HS-27A (cell line): ENCODE measurements around the gene ZPR1.

ENCODE experiments used
- DNase-seq: peaks from one replicate; pipeline ENCODE4 v3.0.0-alpha.2; 2012; ENCODE audit warnings: low read depth, missing footprints

The ZPR1 gene

DNA sequence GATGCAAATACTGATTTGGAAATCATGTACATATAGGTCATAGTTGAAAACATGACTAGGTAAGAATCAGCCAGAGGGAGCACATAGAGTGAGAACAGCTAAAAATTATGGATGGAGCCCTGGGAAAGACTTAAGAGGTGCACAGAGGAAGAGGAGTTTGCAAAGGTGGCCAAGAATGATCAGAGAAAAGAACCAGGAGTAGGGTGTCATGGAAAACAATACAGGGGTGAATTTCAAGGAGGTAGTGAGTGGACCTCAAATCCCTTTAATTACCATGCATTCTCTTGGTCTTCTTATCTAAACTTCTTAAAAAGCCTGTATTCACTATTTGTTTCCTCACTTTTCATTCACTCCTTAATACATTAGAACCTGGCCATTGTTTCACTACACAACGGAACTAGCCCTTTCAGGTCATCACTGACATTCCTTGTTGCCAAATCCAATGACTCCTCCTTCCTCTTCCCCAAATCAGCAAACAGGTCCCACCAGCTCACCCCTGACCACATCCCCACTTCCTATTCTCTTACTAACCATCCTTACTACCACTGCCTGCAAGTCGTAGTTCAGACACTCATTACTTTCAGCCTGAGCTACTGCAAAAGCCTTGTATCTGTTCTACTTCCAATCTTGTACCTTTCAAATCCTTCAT, 37.6 kb downstream of the ZPR1 start:
- DNase-seq, result no peak

DNA sequence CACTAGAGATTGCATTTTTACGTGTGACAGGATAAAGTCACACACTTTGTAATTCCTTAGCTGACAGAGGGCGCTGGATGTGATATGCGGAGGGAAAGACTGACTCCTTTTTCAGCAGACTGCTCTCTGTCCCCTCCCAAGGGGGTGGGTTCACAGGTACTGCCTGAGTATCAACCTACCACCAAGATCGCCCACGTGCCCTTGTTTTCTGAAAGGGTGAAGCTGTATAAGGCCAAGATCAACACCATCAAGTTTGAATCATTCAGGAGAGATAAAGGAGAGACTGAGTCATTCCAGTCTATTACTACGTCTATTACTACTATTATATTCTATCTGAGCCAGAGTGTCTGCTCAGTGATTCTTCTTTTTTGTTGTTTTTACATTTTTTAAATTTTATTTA, 45.7 kb downstream of the ZPR1 start:
- no peak for DNase-seq

DNA sequence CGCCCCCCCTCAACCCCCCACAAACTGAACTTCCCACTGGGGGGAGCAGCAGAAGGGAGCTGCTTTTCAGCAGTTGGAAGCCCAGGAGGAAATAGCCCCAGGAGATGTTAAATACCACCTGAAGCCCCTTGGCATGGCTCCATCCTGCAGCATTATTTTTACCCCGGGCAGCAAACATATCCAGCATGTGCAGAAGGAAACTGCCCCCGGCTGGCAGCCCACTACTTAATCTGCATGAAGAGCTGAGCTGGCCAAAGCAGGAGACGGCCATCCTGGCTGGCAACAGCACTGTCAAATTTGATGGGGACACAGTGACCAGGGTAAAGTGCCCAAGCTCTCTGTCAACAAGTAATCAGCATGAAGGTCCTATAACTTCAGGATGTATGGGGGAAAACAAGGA, 47.1 kb downstream of the ZPR1 start:
- no peak for DNase-seq

DNA sequence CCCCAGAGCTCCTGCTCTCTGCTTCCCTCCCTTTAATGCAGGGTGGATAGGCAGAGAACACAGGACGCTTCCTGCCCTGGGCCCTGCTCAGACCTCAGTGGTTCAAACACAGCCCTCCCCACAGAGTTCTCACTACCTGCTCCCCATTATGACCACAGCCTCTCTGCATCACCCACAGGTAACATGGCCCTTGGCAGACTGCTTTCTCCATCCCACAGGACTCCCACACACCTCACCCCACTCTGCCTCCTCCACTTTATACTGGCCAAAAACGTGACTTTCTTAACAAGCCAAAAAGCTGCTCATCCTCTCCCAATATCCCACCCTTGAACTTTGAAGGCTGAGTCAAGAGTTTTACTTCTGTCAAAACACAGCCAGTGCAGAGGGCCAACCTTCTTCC, 48.8 kb downstream of the ZPR1 start:
- DNase-seq, result no peak

DNA sequence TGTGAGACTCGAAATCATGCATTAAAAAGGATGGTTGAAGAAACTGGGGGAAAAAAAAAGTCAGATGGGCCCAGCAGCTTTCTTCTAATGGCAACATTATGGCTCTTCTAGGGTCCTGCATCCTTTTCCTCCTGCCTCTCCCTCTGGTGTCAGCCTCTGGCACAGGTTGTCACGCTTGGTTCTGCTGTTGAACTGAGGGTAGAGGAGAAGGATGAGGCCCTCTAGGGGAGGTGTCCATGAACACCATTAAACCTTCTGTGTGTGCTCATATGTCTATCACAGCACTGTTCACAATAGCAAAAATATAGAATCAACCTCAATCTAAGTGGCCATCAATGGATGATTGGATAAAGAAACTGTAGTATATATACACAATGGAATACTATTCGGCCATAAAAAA, 51.1 kb downstream of the ZPR1 start:
- no peak for DNase-seq

DNA sequence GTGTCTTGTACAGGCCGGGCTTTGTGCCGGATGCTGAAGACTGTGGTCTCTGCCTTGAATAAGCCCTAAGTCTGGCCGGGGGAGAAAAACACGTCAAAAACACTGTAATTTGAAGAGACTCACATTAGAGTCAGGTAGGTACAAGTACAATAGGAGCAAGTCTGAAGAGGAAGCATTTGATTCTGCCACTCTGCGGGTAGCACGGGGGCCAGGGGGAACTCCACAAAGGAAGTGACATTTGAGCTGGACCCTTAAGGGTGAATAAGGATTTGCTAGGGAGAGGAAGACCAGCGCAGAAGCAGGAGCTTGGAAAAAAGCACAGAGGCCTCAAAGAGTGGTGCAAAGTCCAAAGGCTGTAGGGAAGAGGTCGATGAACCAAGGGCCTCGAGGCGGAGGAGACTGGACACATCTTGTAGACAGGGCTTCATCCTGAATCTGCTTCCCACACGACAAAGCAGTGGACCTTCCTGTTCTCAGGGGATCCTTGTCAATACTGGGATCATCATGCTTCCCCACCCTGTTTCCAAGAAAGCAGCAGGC, 53.8 kb downstream of the ZPR1 start:
- DNase-seq, result no peak

DNA sequence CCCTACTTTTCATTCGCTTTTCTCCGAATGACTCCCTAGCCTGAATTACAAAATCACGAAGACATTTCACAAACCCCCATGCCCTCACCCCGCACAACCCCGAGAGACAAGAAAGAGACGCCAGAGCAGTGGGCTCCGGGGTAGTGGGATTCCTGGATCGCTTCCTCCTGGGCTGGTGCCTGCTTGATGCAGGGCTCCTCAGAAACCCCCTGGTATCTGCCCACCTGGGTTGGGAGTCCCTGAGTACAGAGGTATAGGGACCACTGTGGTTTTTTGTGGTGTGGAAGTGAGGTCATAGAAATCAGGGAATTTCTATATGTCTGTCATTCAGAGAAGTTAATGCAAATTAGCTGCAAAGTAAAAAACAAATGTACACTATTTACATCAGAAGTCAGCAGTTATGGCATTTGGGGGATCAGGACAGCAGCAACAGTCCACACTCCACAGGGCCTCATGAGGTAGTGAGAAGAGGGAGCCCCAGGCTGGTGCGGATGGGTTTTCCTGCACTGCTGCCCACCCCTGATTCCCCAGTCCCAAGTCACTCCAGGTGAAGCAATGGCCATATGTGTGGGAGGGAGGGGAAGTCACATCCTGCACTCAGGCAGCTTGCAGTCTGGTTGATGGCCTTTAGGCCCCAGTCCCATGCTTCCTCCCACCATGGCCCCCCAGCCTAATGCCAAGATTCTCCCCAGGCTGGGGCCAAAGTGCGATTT, 54.6 kb downstream of the ZPR1 start:
- no peak for DNase-seq

DNA sequence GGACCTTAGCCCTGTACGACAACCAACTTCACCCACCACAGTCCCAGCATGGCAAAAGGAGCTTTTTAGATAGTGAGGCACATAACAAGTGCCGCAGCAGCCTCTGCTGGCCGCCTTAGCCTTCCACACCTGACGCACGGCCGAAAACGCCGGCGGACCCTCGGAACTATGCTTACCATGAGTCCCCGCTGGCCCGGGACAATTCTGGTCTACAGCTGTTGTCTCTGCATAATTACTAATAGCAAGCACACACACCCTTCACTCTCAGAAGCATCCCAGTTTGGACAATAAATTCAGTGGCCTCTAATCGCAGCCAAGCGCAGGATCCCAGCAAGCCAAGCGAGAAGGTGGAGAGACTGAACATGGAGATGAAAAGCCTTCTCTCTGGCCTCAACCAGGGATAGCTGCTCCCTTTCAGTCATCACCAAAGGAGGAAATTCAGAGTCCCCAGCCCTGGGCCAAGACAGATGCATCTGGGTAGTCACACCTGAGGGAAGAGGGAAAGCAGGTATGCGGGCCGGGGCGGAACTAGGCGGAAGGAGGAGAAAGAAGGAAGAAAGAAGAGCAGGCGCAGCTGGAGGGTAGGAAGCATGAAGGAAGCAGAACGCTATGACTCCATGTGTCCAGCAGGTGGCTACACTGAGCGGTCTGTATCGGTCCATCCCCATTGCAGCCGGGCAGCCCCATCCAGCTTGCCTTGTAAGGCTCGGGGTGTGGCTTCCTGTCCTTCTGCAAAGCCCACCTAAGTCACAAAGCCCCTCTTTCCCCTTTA, 55.4 kb downstream of the ZPR1 start:
- DNase-seq, result no peak

DNA sequence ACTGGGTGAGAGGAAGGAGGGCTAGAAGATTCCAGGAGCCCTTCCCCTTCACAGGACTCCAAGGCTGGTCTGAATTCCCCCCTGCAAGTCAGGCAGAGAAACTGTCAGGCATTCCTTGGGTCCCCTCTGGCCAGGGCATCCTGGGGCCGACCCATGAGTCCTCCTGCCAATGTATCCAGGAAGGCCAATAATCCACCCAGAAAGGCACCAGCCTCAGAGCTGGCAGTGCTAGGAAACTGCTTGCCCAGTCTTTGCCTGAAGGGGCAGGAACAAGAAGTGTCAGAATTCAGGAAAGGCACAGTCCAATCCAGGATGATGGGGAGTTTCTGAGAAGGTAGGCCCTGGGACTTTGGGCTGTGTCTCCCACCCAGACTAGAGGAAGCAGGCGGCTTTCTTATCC, 56.0 kb downstream of the ZPR1 start:
- no peak for DNase-seq

DNA sequence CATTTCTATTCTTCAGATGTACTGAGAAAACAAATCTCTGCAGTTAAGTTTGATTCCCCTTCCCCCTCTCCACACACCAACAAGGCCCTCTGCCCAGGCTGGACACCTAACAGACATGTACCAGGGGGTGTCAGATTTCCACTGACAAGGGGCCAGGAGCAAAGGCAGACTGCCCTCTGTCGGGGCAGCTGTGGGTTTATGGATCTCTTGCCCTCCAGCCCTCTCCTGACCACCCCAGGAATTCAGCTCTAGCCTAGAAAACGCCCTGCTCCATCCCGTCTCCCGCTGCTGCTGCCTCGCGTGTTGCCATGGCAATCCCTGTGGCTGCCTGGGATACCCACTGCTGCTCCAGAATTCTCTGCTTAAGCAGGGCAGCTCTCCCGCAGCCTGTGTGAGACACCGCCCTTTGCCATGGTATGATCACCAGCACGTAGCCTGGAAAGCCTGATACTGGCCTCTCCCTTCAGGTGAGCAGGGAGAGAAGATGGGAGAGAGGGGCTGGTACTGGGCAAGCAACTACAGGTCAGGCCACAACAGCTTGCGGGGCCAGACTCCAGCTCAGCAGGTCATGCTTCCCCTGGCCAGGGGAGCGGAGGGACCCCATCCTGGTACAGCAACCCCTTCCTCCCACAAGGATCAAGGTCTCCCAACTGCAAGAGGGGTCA, 56.6 kb downstream of the ZPR1 start:
- DNase-seq, result no peak

DNA sequence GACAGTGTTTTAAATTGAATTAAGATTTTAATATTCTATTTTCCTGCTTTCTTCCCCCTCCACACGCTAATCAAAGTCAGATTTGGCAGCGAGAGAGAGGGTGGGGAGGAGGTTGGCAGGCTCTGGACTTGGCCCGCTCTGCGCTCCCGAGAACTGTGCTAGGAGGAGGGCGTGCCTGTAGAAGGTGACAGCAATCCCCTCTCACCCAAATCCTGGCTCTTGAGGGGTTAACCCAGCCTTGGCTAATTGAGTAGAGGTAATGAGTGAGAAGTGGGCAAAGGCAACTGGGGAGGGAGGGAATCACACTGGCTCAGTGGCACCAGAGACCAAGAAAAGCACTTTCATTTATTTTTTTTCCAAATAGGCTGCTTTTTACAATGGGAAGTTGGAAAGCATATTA, 57.2 kb downstream of the ZPR1 start:
- no peak for DNase-seq

DNA sequence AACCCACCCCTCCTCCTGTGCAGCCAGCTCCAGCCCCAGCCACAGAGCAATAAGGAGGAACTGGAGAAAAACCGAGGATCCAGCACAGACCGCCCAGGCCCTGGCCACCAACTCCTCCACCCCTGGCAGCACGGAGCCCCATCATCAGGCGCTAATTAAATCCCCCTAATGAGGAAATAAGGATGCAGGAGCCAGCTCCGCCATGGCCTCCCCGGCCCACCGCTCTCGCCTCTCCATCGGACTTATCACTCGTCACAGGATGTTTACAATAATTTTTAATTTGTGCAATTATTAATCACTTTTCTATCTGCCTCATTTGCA, 57.6 kb downstream of the ZPR1 start:
- DNase-seq, result no peak

DNA sequence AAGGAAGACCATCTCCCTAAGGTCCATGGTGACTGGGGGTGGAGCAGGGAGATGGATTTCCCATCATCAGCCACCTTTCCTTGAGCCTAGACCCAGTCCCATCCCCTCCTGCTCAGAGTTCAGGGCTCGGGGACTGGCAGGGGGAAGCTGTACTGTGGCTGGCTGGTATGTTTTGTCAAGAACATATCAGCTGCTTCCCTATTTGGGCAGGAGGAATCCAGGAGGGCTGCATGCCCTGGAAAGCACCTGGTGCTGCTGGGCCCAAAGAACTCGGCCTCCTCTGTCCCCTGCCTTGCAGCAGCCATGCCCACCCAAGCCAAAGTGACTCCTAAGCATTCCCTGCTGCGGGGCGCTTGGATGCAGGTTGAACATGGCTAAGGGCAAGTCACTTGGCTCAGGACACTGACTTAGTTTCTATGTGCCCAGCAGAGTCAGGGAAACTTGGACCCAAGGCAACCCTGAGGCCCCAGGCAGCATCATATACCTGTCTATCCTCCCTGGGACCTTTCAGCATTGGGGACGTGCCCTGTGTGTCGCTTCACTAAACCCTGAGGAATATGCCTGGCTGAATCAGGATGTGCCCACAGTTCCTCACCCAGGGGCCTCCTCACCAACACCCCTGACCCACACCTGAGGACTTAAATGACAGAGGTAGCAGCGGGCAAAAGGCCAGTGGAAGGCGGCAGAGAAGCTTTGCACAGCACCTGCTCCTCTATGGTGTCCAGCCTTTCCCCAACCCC, 58.2 kb downstream of the ZPR1 start:
- DNase-seq, result no peak

DNA sequence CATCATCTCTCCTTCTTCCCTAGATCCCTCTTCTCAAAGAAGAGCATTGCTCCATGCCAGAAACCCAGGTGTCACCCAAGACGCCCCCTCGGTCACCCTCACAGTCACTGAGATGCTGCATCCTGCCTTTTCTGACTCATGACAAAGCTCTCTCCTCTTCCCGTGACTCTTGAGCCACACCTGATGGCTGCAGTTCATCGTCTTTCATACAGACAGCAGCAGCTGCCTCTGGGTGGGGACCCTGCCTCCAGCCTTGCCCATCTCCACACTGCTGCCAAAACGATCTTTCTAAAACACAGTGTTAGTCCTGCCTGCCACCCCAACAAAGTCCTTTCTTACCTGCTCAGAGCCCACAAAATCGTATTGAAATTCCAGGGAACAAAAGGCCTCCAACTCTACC, 59.8 kb downstream of the ZPR1 start:
- no peak for DNase-seq

DNA sequence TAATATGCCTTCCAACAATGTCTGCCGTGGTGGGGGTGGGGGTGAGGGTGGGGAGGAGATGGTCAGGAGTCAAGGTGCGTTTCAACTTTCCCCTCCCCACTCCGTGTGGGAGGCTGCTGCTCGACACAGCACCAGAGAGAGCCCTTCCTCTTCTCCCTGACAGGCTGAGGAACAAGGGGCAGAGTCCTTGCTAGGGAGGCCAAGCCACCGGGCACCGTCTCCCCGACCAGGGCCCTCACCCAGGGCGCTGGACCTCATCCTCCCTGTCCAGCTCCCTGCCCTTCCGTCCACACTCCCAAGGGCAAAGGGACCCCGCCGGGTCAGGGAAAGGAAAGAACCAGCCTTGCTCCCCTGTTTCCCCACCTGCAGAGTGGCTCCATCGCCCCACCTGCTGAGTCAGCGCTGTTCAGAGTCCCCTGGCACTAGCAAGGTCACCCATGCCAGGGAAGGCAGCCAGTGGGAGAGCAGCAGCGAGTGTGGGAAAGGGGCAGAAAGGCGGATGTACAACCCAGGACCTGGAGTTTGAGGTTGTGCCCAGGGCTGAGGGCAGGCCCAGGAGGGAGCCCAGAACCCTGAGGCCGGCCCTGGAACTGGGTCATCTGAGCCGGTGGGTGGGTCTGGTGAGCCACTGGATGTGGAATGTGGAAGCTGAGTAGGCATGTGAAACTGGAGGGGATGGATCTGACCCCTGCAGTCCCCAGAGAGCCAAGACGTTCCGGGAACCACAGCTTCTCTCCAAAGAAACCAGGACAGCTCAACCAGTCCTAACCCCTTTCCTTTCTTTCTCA, 62.2 kb downstream of the ZPR1 start:
- DNase-seq, result peak; percentile 19

DNA sequence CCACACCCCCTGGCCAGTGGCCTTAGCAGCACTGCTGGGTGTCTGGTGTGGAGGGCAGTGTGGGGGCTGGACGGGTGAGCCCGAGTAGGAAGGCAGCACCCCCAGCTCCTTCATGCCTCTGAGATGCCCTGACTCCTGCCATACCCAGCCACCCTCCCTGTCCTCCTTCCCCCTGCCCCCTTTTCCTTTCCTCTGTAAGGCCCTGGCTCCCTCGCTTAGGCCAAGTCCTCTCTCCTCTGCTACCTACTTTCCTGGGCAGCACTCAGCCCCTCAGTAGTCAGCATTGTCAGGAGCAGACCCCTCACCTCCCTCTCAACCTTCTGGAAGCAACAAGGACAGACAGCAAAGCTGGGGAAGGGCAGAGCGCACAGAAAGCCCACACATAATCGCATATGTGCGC, 63.0 kb downstream of the ZPR1 start:
- DNase-seq, result no peak
